Large intestine (tissue), 3 donors: ENCODE results near the gene SIGLEC12. TPM values are rescaled to one million over a fixed set of nuclear protein-coding genes. Genes with fewer than 3 reads are reported as not detected.

Source experiments
- DNase-seq, 2 donors: peaks; one replicate each; pipeline versions ENCODE4 v3.0.0 to v3.0.0-alpha.2; 2013
- H3K27ac ChIP-seq: one replicate; pipeline ENCODE4 v1.5.1; 2013; ENCODE audit warnings: low read length
- H3K27me3 ChIP-seq: 2 replicates; pipeline ENCODE4 v1.6.1; 2013; ENCODE audit warnings: low read length; ENCODE audit not compliant: control insufficient read depth, insufficient read depth
- H3K36me3 ChIP-seq: 2 replicates; pipeline ENCODE4 v1.6.1; 2013; ENCODE audit warnings: low read length; ENCODE audit not compliant: control insufficient read depth, insufficient read depth
- H3K4me1 ChIP-seq: one replicate; pipeline ENCODE4 v1.6.1; 2013; ENCODE audit warnings: low read length; ENCODE audit not compliant: control insufficient read depth, insufficient read depth
- H3K4me3 ChIP-seq: one replicate; pipeline ENCODE4 v1.5.1; 2013; ENCODE audit warnings: low read length
- H3K9me3 ChIP-seq: one replicate; pipeline ENCODE4 v1.6.1; 2013; ENCODE audit warnings: mild to moderate bottlenecking, low read depth, low read length, moderate library complexity; ENCODE audit not compliant: control insufficient read depth
- WGBS: methylation state at CpG from one replicate; pipeline ENCODE4 v1.1.5; 2013; ENCODE audit warnings: low lambda C conversion rate; ENCODE audit not compliant: insufficient coverage; 5-methylcytosine and 5-hydroxymethylcytosine counted together
- polyA plus RNA-seq: library from polyadenylated mRNA; unstranded; fragments of 120-200 nt; gene quantifications from one replicate; pipeline ENCODE4 v1.2.1, GENCODE V29; 2013

Gene SIGLEC12
- polyA plus RNA-seq, 1 donor = 5.1 TPM

GRCh38 chr19:51480590-51480989 is 21.0 kb downstream of the SIGLEC12 start:
- peak; percentile 42 to 65 for DNase-seq
- Histone ChIP-seq H3K9me3 (peaks cover 4% of the 10 kb centered on the region), H3K4me3 (no peak overlapping the region), H3K27ac (peak overlapping the region; percentile 100), H3K36me3 (peaks cover 8% of the 10 kb centered on the region), H3K4me1 (peaks cover 25% of the 10 kb centered on the region), H3K27me3 (no peaks in the 10 kb centered on the region)
- no CpG with 5 or more reads among the region's 8 CpGs for WGBS

GRCh38 chr19:51479531-51480331 is 21.9 kb downstream of the SIGLEC12 start:
- Histone ChIP-seq H3K9me3 (peaks cover 4% of the 10 kb centered on the region), H3K27ac (peak overlapping the region; percentile 100), H3K4me1 (peaks cover 32% of the 10 kb centered on the region), H3K4me3 (peak overlapping the region; percentile 70), H3K27me3 (no peaks in the 10 kb centered on the region), H3K36me3 (peaks cover 4% of the 10 kb centered on the region)
- 85% methylated on average over 4 of the region's 12 CpGs for WGBS
- peak in 1 of 2 donors; percentile 28 for DNase-seq

- no CpG with 5 or more reads among the region's 17 CpGs for WGBS
- DNase-seq = peak; percentile 87 to 93
- Histone ChIP-seq H3K27me3 (no peaks in the 10 kb centered on the region), H3K36me3 (peaks cover 2% of the 10 kb centered on the region), H3K9me3 (peaks cover 4% of the 10 kb centered on the region), H3K4me3 (peak within 1 kb of the TSS; percentile 70), H3K4me1 (peaks cover 42% of the 10 kb centered on the region), H3K27ac (peak within 1 kb of the TSS; percentile 100)
Observed at GRCh38 chr19:51478381-51479234, 23.0 kb downstream of the SIGLEC12 start, which contains the start of gene CEACAM18. CEACAM18 (plus strand) TSS chr19:51478539.

- no peak overlapping the region for H3K4me3 ChIP-seq
- H3K27me3 ChIP-seq = no peaks in the 10 kb centered on the region
- H3K4me1 ChIP-seq = peaks cover 49% of the 10 kb centered on the region
- 92% methylated on average over 3 of the region's 5 CpGs for WGBS
- no peaks in the 10 kb centered on the region for H3K36me3 ChIP-seq
- H3K9me3 ChIP-seq = peaks cover 4% of the 10 kb centered on the region
- H3K27ac ChIP-seq = peak overlapping the region; percentile 100
- peak in 1 of 2 donors; percentile 24 for DNase-seq
Observed at GRCh38 chr19:51477344-51477743, 24.3 kb downstream of the SIGLEC12 start.

- Histone ChIP-seq H3K4me1 (peaks cover 49% of the 10 kb centered on the region), H3K9me3 (peaks cover 4% of the 10 kb centered on the region), H3K27ac (peak overlapping the region; percentile 96), H3K36me3 (no peaks in the 10 kb centered on the region), H3K4me3 (no peak overlapping the region), H3K27me3 (no peaks in the 10 kb centered on the region)
- no peak for DNase-seq
- WGBS = no CpG with 5 or more reads among the region's 3 CpGs
Observed at GRCh38 chr19:51476164-51476563, 25.4 kb downstream of the SIGLEC12 start.

- DNase-seq = peak; percentile 91 to 95
- no peaks in the 10 kb centered on the region for H3K36me3 ChIP-seq
- H3K9me3 ChIP-seq = peaks cover 4% of the 10 kb centered on the region
- H3K27ac ChIP-seq = peak overlapping the region; percentile 96
- WGBS = no CpG with 5 or more reads among the region's 7 CpGs
- H3K4me1 ChIP-seq = peaks cover 43% of the 10 kb centered on the region
- no peak overlapping the region for H3K4me3 ChIP-seq
- H3K27me3 ChIP-seq = no peaks in the 10 kb centered on the region
Observed at GRCh38 chr19:51473009-51473707, 28.4 kb downstream of the SIGLEC12 start.

- no peaks in the 10 kb centered on the region for H3K27me3 ChIP-seq
- peaks cover 39% of the 10 kb centered on the region for H3K4me1 ChIP-seq
- no CpG with 5 or more reads among the region's 4 CpGs for WGBS
- peak overlapping the region; percentile 96 for H3K27ac ChIP-seq
- H3K4me3 ChIP-seq = no peak overlapping the region
- no peaks in the 10 kb centered on the region for H3K36me3 ChIP-seq
- no peak for DNase-seq
- H3K9me3 ChIP-seq = peaks cover under 1% of the 10 kb centered on the region
Observed at GRCh38 chr19:51472607-51473006, 29.0 kb downstream of the SIGLEC12 start.

- DNase-seq = no peak
- Histone ChIP-seq H3K4me1 (peaks cover 32% of the 10 kb centered on the region), H3K27me3 (no peaks in the 10 kb centered on the region), H3K36me3 (no peaks in the 10 kb centered on the region), H3K4me3 (no peak overlapping the region), H3K9me3 (no peaks in the 10 kb centered on the region), H3K27ac (no peak overlapping the region)
- 100% methylated on average over 1 of the region's 1 CpG for WGBS
Observed at GRCh38 chr19:51471527-51471926, 30.1 kb downstream of the SIGLEC12 start.

GRCh38 chr19:51470966-51471365 is 30.6 kb downstream of the SIGLEC12 start:
- H3K9me3 ChIP-seq = no peaks in the 10 kb centered on the region
- H3K4me3 ChIP-seq = no peak overlapping the region
- peaks cover 27% of the 10 kb centered on the region for H3K4me1 ChIP-seq
- no peak overlapping the region for H3K27ac ChIP-seq
- DNase-seq = no peak
- 92% methylated on average over 5 of the region's 9 CpGs for WGBS
- no peaks in the 10 kb centered on the region for H3K36me3 ChIP-seq
- H3K27me3 ChIP-seq = no peaks in the 10 kb centered on the region

- DNase-seq = no peak
Observed at GRCh38 chr19:51469629-51470028, 32.0 kb downstream of the SIGLEC12 start.

More at GRCh38 chr19:51469629-51470028, 32.0 kb downstream of the SIGLEC12 start:
- Histone ChIP-seq H3K27me3 (no peaks in the 10 kb centered on the region), H3K9me3 (no peaks in the 10 kb centered on the region), H3K4me3 (no peak overlapping the region), H3K36me3 (no peaks in the 10 kb centered on the region), H3K27ac (no peak overlapping the region), H3K4me1 (peaks cover 16% of the 10 kb centered on the region)
- WGBS = no CpG with 5 or more reads among the region's 1 CpG
